Measurements from ENCODE around the gene RAB1A.
"Not testable (repeated sequence)": the region's sequence is repeated elsewhere in the genome, so short reads cannot be mapped to it uniquely, and the experiment has no call there.

Gene RAB1A

GRCh38 chr2:65137197-65137775 lies 7.4 kb upstream of the RAB1A start:
- DNase-seq (ENCODE audit: low read depth in 2 of 3, low spot score in 1 of 3): no peak

DNA sequence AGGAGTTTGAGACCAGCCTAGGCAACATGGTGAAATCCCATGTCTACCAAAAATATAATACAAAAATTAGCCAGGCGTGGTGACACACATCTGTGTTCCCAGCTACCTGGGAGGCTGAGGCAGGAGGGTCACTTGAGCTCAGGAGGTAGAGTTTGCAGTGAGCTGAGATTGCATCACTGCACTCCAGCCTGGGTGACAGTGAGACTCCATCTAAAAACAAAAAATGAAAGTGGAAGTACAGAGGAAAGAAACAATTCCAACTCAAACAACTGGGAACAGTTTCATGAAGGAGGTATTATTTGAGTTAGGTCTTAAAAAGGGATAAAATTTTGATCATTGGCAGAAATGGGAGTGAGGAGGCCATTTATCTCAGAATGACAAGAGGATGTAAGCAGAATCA lies 6.3 kb upstream of the RAB1A start:
- DNase-seq (ENCODE audit: low read depth in 2 of 3, low spot score in 1 of 3): no peak

- DNase-seq (ENCODE audit: low read depth in 2 of 3, low spot score in 1 of 3): no peak
Measured at GRCh38 chr2:65134158-65134557, 4.3 kb upstream of the RAB1A start.

DNA sequence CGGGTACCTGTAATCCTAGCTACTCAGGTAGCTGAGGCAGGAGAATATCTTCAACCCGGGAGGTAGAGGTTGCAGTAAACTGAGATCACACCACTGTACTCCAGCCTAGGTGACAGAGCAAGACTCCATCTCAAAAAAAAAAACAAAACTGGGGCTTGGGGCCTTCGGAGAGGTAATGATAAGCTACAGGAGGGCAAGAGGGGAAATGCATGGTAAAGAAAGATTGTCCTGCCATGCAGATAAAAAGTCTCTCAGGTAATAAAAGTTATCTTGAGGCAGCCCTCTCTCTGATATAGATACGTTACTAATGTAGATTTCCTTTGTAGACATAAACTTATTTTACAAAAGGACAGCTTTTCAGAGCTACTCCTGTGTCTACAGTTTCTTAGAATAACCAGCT lies 3.7 kb upstream of the RAB1A start:
- no peak for DNase-seq (ENCODE audit: low read depth in 2 of 3, low spot score in 1 of 3)

DNA sequence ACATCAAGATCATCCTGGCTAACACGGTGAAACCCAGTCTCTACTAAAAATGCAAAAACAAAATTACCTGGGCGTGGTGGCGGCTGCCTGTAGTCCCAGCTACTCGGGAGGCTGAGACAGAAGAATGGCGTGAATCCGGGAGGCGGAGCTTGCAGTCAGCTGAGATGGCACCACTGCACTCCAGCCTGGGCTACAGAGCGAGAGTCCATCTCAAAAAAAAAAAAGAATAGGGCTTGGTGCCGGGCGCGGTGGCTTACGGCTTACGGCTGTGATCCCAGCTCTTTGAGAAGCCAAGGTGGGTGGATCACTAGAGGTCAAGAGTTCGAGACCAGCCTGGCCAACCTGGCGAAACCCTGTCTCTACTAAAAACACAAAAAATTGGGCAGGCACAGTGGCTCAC lies 3.0 kb upstream of the RAB1A start:
- not testable (repeated sequence) for DNase-seq (ENCODE audit: low read depth in 2 of 3, low spot score in 1 of 3)

- peak in 2 of 3 donors; percentile 4 to 20 for DNase-seq (ENCODE audit: low read depth in 2 of 3, low spot score in 1 of 3)
Measured at GRCh38 chr2:65130664-65131175, 814 bp upstream of the RAB1A start.

- DNase-seq (ENCODE audit: low read depth in 2 of 3, low spot score in 1 of 3): peak in 2 of 3 donors; percentile 5 to 8
Measured at GRCh38 chr2:65129286-65129825, 550 bp downstream of the RAB1A start.

DNA sequence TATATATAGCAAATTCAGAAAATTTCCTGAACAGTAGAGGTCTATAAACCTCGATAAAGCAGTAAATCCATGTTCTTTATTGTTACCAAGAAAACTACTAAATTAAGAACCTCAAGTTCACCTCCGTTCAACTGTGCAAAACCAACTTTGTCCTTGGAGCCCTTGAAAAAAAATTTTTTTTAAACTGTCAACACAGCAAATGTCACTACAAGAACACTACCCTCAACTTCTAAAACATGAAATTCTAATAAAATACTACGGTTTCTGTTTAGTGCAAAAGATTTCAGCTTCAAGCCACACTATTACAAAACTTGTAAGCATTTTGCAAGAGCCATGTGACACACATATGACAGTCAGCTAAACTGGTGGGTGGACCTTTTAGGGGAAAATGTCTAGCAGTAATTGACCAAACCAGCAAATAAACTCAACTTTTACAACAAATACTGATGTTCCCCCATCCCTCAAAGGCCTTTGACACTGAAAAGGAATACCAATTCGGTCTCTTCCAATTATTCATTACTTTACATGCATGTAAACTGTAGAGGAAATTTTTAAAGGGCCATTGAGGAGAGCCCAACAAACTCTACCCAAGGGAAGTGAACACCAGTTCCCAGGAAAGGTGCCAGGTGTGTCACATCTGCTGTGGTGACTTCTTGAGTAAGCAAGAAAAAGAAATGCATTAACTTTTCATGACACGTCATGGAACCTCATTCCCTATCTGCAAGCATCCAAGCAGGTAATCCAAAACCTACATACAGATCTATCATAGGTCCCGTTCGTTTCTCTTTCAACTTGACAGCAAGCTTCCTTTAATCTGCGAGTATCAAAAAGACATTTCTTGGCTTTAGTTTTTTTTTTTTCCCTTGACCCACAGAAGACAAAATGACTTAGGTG lies 1.4 kb downstream of the RAB1A start:
- no peak for DNase-seq (ENCODE audit: low read depth in 2 of 3, low spot score in 1 of 3)

DNA sequence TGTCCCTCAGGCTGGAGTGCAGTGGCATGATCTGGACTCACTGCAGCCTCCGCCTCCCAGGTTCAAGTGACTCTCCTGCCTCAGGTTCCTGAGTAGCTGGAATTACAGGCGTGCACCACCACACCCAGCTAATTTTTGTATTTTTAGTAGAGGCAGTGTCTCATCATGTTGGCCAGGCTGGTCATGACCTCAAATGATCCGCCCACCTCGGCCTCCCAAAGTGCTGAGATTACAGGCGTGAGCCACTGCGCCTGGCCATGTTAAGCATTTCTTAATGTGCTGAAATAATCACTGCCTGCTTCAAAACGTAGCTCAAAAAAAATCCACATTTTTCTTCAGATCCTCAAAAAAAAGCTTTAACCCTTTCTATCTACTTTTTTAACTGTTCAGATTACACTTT lies 4.4 kb downstream of the RAB1A start:
- not testable (repeated sequence) for DNase-seq (ENCODE audit: low read depth in 2 of 3, low spot score in 1 of 3)

- DNase-seq (ENCODE audit: low read depth in 2 of 3, low spot score in 1 of 3): no peak
Measured at GRCh38 chr2:65122313-65122712, 7.6 kb downstream of the RAB1A start.

DNA sequence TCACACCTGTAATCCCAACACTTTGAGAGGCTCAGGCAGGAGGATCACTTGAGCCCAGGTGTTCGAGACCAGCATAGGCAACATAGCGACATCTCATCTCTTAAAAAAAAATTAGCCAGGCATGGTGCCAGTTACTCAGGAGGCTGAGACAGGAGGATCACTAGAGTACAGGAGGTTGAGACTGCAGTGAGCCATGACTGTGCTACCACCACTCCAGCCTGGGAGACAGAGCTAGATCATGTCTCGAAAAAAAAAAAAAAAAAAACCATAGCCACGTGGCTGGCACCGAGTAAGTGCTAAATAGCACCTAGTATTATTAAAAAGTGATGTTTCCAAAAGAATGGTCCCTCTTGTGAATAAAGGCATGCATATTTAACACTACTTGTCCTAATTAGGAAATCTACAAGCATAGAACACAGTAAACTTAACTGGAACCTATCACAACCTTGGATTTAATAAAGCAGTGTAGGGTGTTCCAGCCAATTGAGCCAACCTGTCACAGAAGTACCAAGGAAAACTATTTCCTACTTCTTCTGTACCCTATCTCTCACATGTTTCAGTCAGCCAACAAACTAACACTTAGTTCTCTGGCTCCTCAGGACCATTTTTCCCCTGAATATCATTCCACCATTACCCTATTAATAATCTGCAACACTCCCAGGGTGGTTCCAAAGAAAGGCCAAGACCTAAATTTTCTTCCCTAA lies 8.8 kb downstream of the RAB1A start:
- DNase-seq (ENCODE audit: low read depth in 2 of 3, low spot score in 1 of 3): no peak

GRCh38 chr2:65116645-65117044 lies 13.3 kb downstream of the RAB1A start:
- DNase-seq (ENCODE audit: low read depth in 2 of 3, low spot score in 1 of 3): no peak

- no peak for DNase-seq (ENCODE audit: low read depth in 2 of 3, low spot score in 1 of 3)
Measured at GRCh38 chr2:65114921-65115320, 15.0 kb downstream of the RAB1A start.

- DNase-seq (ENCODE audit: low read depth in 2 of 3, low spot score in 1 of 3): no peak
Measured at GRCh38 chr2:65113816-65114215, 16.1 kb downstream of the RAB1A start.

- DNase-seq (ENCODE audit: low read depth in 2 of 3, low spot score in 1 of 3): no peak
Measured at GRCh38 chr2:65113229-65113628, 16.7 kb downstream of the RAB1A start.

DNA sequence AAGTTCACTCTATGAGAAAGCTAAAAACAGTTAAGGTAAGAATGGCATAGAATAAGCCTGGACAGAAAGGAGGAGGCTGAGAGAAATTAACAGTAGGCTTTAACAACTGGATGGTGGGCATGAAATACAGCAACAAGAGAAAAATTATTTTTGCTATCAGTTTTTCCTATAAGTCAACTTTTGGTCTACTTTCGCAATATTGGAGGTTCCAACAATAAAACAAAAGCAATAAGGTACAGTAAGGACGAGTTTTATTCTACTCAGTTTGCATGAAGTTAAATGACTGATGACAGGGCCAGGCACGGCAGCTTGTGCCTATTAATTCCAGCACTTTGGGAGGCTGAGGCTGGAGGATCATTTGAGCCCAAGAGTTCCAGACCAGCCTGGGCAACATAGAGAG lies 17.3 kb downstream of the RAB1A start:
- no peak for DNase-seq (ENCODE audit: low read depth in 2 of 3, low spot score in 1 of 3)

GRCh38 chr2:65108780-65109179 lies 21.1 kb downstream of the RAB1A start:
- DNase-seq (ENCODE audit: low read depth in 2 of 3, low spot score in 1 of 3): no peak

GRCh38 chr2:65107530-65107929 lies 22.4 kb downstream of the RAB1A start:
- no peak for DNase-seq (ENCODE audit: low read depth in 2 of 3, low spot score in 1 of 3)

- no peak for DNase-seq (ENCODE audit: low read depth in 2 of 3, low spot score in 1 of 3)
Measured at GRCh38 chr2:65103013-65103715, 26.7 kb downstream of the RAB1A start.

DNA sequence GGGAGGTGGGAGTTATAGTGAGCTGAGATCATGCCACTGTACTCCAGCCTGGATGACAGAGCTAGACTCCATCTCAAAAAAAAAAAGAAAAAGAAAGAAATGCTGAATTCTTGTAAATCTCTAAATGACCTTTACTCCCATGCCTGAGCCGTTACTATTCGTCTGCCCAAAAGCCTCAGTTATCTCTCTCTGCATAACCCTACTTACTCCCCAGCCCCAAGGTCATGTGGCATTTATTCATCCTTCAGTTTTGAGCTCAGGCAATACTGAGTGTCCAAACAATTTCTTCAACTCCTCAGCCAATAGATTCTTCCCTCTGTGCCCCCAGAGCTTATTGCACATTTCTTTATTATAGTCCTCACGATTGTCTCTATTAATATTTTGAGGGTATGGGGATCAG lies 28.8 kb downstream of the RAB1A start:
- DNase-seq (ENCODE audit: low read depth in 2 of 3, low spot score in 1 of 3): no peak

DNA sequence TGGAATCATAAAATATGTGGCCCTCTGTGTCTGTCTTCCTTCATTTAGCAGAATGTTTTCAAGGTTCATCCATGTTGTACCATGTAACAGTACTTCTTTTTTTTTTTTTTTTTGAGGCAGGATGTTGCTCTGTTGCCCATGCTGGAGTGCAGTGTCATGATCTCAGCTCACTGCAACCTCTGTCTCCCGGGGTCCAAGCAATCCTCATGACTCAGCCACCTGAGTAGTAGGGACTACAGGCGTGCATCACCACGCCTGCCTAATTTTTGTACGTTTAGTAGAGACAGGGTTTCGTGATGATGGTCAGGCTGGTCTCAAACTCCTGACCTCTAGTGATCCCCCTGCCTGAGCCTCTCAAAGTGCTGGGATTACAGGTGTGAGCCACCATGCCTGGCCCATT lies 31.2 kb downstream of the RAB1A start:
- DNase-seq (ENCODE audit: low read depth in 2 of 3, low spot score in 1 of 3): no peak

Measured in stimulated activated CD4-positive, alpha-beta T cell treated with anti-CD3 and anti-CD28 coated beads, Interleukin-12 subunit alpha, Interleukin-12 subunit beta, amount 100 ng/mL, for 48 hours (primary cell).